GM12878 (cell line): ENCODE results near the gene TRAF7. TPM values are rescaled to one million over a fixed set of nuclear protein-coding genes. Genes with fewer than 3 reads are reported as not detected.
"Not testable (repeated sequence)": the region's sequence is repeated elsewhere in the genome, so short reads cannot be mapped to it uniquely, and the experiment has no call there.

ENCODE experiments used
- ATAC-seq: fragments of 200-7000 bp; cut with Tn5 transposase; 3 replicates; pipeline ENCODE4 v1.9.1; 2020; ENCODE audit warnings: mild to moderate bottlenecking, moderate library complexity
- BruUV-seq: library from RNA; stranded (reverse); fragments of 400-500 nt; replicated peaks from 2 replicates; lab custom pipeline; 2021; lab: Mats Ljungman, UMichigan
- CTCF ChIA-PET: fragments of 300-600 bp; sonication (Branson Sonifier 250); formaldehyde crosslinking; extraction: SDS; loops from one replicate; lab custom pipeline; 2021; ENCODE audit warnings: inconsistent platforms; lab: Yijun Ruan, JAX
- POLR2A ChIA-PET: fragments of 350-600 bp; formaldehyde crosslinking; extraction: SDS; loops from one replicate; lab custom pipeline; 2021; ENCODE audit warnings: inconsistent platforms; lab: Charles Lee
- RAD21 ChIA-PET: fragments of 300-600 bp; sonication (Branson Sonifier 250); formaldehyde crosslinking; loops from one replicate; lab custom pipeline; 2023; ENCODE audit warnings: antibody characterized with exemption; ENCODE audit not compliant: unreplicated experiment; lab: Charles Lee
- SMC1A ChIA-PET: fragments of 300-600 bp; sonication (Branson Sonifier 250); formaldehyde crosslinking; loops from one replicate; lab custom pipeline; 2023; ENCODE audit not compliant: unreplicated experiment, uncharacterized antibody; lab: Charles Lee
- DNase-seq: peaks from one replicate; pipeline ENCODE4 v3.0.0-alpha.2; 2011; ENCODE audit warnings: low read depth, low spot score
- FAIRE-seq: peaks from 3 replicates; lab custom pipeline; 2011; peaks lifted over from hg19 to GRCh38; lab: Jason Lieb, UNC
- H2AFZ ChIP-seq: 2 replicates; pipeline ENCODE4 v1.6.0; 2011; ENCODE audit warnings: low read depth, low read length, control low read depth; ENCODE audit not compliant: control insufficient read depth
- H3K27ac ChIP-seq: 2 replicates; pipeline ENCODE4 v1.5.1; 2011; ENCODE audit warnings: control low read depth; ENCODE audit not compliant: control insufficient read depth, insufficient read depth
- H3K27me3 ChIP-seq, 2 experiments: replicated peaks in 1 of 2; 2 replicates each; pipeline versions ENCODE4 v1.6.0 to v1.6.1; 2011; ENCODE audit warnings: low read length in 1 of 2; ENCODE audit not compliant: control insufficient read depth in 2 of 2, insufficient read depth in 2 of 2
- H3K36me3 ChIP-seq, 2 experiments: 2 replicates each; pipeline ENCODE4 v1.5.1; 2011; ENCODE audit warnings: low read length in 1 of 2; ENCODE audit not compliant: control insufficient read depth in 2 of 2, insufficient read depth in 2 of 2
- H3K4me1 ChIP-seq: 2 replicates; pipeline ENCODE4 v1.6.1; 2011; ENCODE audit warnings: mild to moderate bottlenecking, low read length, moderate library complexity, mixed read lengths; ENCODE audit not compliant: control insufficient read depth, insufficient read depth
- H3K4me2 ChIP-seq: 2 replicates; pipeline ENCODE4 v1.6.0; 2011; ENCODE audit warnings: control low read depth; ENCODE audit not compliant: control insufficient read depth, insufficient read depth
- H3K4me3 ChIP-seq: fragments of 200-600 bp; sonication (generic); 2 replicates; pipeline ENCODE4 v1.5.1; 2016
- H3K79me2 ChIP-seq: 2 replicates; pipeline ENCODE4 v1.6.0; 2011; ENCODE audit warnings: low read length; ENCODE audit not compliant: control insufficient read depth, insufficient read depth
- H3K9ac ChIP-seq: 2 replicates; pipeline ENCODE4 v1.8.0; 2011; ENCODE audit warnings: low read length, control low read depth, mixed read lengths; ENCODE audit not compliant: control insufficient read depth, insufficient read depth
- H3K9me3 ChIP-seq: replicated peaks from 3 replicates; pipeline ENCODE4 v1.5.1; 2011; ENCODE audit warnings: mild to moderate bottlenecking, low read length; ENCODE audit not compliant: control insufficient read depth, insufficient read depth
- H4K20me1 ChIP-seq: 2 replicates; pipeline ENCODE4 v1.6.0; 2011; ENCODE audit not compliant: control insufficient read depth, insufficient read depth
- WGBS: methylation state at CpG from one replicate; pipeline ENCODE4 v1.1.6; 2016; ENCODE audit warnings: low lambda C conversion rate; ENCODE audit not compliant: insufficient replicate concordance, insufficient coverage; ENCODE audit errors: missing lambda C conversion rate; 5-methylcytosine and 5-hydroxymethylcytosine counted together
- in situ Hi-C: fragments of 300-500 bp; cut with MboI; formaldehyde crosslinking; loops from 9 replicates; pipeline ENCODE4 v1.14.3; 2018; ENCODE audit warnings: mixed read lengths
- intact Hi-C: fragments of 100-400 bp; cut with micrococcal nuclease; formaldehyde crosslinking; loops from one replicate; pipeline ENCODE4 v1.14.2; 2022; ENCODE audit not compliant: unreplicated experiment
- polyA plus RNA-seq, 11 experiments: library from polyadenylated mRNA; depleted of rRNA in 4 of 11; unstranded in 6 of 11; stranded (reverse) in 5 of 11; fragments of >200 nt; fragmentation: Nextera tagmentation in 4 of 11; fragmentation: Illumina TruSeq in 1 of 11; extraction: Ambion mirVana in 4 of 11; extraction: Trizol in 1 of 11; gene quantifications; 1 replicate in 1 of 11; 2 replicates in 10 of 11; pipeline versions ENCODE4 v1.2.1 to v1.2.3, GENCODE V29; 2011 to 2016; ENCODE audit warnings: inconsistent platforms in 2 of 11, missing spikeins in 2 of 11, low read depth in 1 of 11
- total RNA-seq, 4 experiments: library from RNA; depleted of rRNA in 3 of 4; stranded (reverse); fragments of >200 nt in 3 of 4; fragmentation: Illumina TruSeq in 1 of 4; extraction: Trizol in 1 of 4; gene quantifications; 2 replicates each; pipeline versions ENCODE4 v1.2.1 to v1.2.3, GENCODE V29; 2013 to 2021

TRAF7 gene
- total and polyA plus RNA-seq, 10 of the 15 experiments (the other 5 are each of a cell fraction or from before 2014, with no cell fraction given) = 0.61 to 87.0 (median 30.0) TPM

DNA sequence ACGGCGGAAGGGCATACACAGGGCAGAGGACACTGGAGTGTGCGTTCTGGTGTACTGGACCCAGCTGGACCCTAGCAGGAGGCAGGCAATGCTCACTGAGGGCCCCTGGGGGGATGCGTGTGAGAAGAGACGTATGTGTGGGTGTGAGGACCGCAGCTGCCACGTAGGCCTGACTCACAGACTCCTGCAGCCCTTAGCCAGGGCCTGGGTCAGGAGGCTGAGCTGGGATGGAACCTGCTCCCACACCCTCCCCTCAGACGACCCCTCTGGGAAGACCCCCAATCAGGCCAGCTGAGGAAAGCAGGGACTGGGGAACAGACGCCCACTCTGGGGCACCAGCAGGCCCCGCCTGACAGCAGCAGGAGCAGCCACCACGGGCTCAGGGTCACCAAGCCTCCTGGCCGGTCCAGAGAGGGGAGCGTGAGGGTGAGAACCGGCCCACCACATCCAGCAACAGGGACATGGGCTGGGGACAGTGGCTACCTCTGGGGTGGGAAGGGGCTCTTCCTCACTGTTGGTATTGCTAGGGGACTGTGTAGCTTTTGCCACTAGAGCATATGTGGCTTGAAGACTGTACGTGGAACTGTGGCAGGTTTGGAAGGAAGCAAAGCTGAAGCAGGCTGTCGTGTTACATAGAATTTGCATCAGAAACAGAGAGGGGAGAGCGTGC is 48.3 kb upstream of the TRAF7 start:
- H3K27ac ChIP-seq, H3K4me2 ChIP-seq, H3K9ac ChIP-seq, RAD21 ChIA-PET, in situ Hi-C loops, SMC1A ChIA-PET, H3K36me3 ChIP-seq, H3K9me3 ChIP-seq, H3K79me2 ChIP-seq, ATAC-seq, POLR2A ChIA-PET, BruUV-seq, H2AFZ ChIP-seq, DNase-seq, CTCF ChIA-PET, H3K4me1 ChIP-seq, H3K27me3 ChIP-seq, H3K4me3 ChIP-seq, H4K20me1 ChIP-seq, intact Hi-C loops, FAIRE-seq: not testable (repeated sequence)
- WGBS = 64% methylated on average over 15 of the region's 17 CpGs

- BruUV-seq, H3K79me2 ChIP-seq, H3K27me3 ChIP-seq, H3K9me3 ChIP-seq, CTCF ChIA-PET, RAD21 ChIA-PET, H3K4me1 ChIP-seq, H4K20me1 ChIP-seq, intact Hi-C loops, in situ Hi-C loops, H3K9ac ChIP-seq, ATAC-seq, H3K4me3 ChIP-seq, FAIRE-seq, POLR2A ChIA-PET, H3K4me2 ChIP-seq, SMC1A ChIA-PET, DNase-seq, H3K27ac ChIP-seq, H3K36me3 ChIP-seq, H2AFZ ChIP-seq: not testable (repeated sequence)
- WGBS = 98% methylated on average over 22 of the region's 23 CpGs
These were observed 47.8 kb upstream of the TRAF7 start for GRCh38 chr16:2107791-2108125.

- POLR2A ChIA-PET, intact Hi-C loops, H3K36me3 ChIP-seq, SMC1A ChIA-PET, H3K27me3 ChIP-seq, H3K9ac ChIP-seq, RAD21 ChIA-PET, H3K79me2 ChIP-seq, CTCF ChIA-PET, H3K4me1 ChIP-seq, H4K20me1 ChIP-seq, H2AFZ ChIP-seq, H3K4me2 ChIP-seq, BruUV-seq, H3K9me3 ChIP-seq, ATAC-seq, FAIRE-seq, H3K27ac ChIP-seq, H3K4me3 ChIP-seq, DNase-seq, in situ Hi-C loops: not testable (repeated sequence)
- 97% methylated on average over 41 of the region's 73 CpGs for WGBS
These were observed 46.9 kb upstream of the TRAF7 start for GRCh38 chr16:2108446-2109270.

DNA sequence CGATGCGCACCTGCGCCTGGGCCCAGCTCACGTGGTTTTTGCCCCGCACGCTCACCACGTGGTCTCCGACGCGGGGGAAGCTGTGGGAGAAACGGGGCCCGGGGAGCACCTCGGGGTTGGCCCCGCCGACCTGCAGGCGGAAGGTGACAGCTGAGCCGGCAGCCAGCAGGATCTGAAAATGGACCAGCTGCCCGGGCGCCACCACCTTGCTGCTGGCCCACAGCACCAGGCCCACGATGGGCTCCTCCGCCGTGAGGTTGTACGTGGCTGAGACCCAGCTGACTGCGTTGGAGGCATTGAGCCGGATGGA is 46.4 kb upstream of the TRAF7 start:
- 96% methylated on average over 24 of the region's 25 CpGs for WGBS
- H3K4me1 ChIP-seq, H3K27me3 ChIP-seq, H3K4me2 ChIP-seq, BruUV-seq, H3K9ac ChIP-seq, RAD21 ChIA-PET, ATAC-seq, H3K9me3 ChIP-seq, H3K27ac ChIP-seq, H2AFZ ChIP-seq, in situ Hi-C loops, DNase-seq, FAIRE-seq, H4K20me1 ChIP-seq, intact Hi-C loops, CTCF ChIA-PET, H3K36me3 ChIP-seq, SMC1A ChIA-PET, H3K4me3 ChIP-seq, POLR2A ChIA-PET, H3K79me2 ChIP-seq: not testable (repeated sequence)
